Heart left ventricle (tissue), 16 donors: ENCODE results near the gene NFASC. TPM values are rescaled to one million over a fixed set of nuclear protein-coding genes. Genes with fewer than 3 reads are reported as not detected.

ENCODE experiments used
- ATAC-seq, 4 donors: fragments of 200-7000 bp; cut with Tn5 transposase; one replicate each; pipeline ENCODE4 v1.9.1; 2020 to 2022; ENCODE audit warnings: moderate library complexity in 4 of 4, mild to moderate bottlenecking in 3 of 4, moderate number of reproducible peaks in 1 of 4
- DNase-seq, 5 donors: peaks; one replicate each; pipeline ENCODE4 v3.0.0-alpha.2; 2020
- H3K27ac ChIP-seq, 12 donors: fragments of 200-600 bp; sonication (generic) in 4 of 12; one replicate each; pipeline versions ENCODE4 v1.5.0 to v1.8.0; 2016 to 2022; ENCODE audit warnings: mild to moderate bottlenecking in 2 of 12
- H3K27me3 ChIP-seq, 9 donors: fragments of 200-600 bp; sonication (generic) in 2 of 9; one replicate each; pipeline versions ENCODE4 v1.5.1 to v1.8.0; 2016 to 2022; ENCODE audit warnings: mild to moderate bottlenecking in 3 of 9
- H3K36me3 ChIP-seq, 9 donors: fragments of 200-600 bp; sonication (generic) in 2 of 9; one replicate each; pipeline versions ENCODE4 v1.5.0 to v1.8.0; 2018 to 2022; ENCODE audit warnings: mild to moderate bottlenecking in 2 of 9
- H3K4me1 ChIP-seq, 12 donors: fragments of 200-600 bp; sonication (generic) in 4 of 12; one replicate each; pipeline versions ENCODE4 v1.5.0 to v1.8.0; 2016 to 2022; ENCODE audit warnings: mild to moderate bottlenecking in 3 of 12
- H3K4me3 ChIP-seq, 12 donors: fragments of 200-600 bp; sonication (generic) in 4 of 12; one replicate each; pipeline versions ENCODE4 v1.5.0 to v1.8.0; 2017 to 2022; ENCODE audit warnings: mild to moderate bottlenecking in 9 of 12, moderate library complexity in 4 of 12
- H3K9me3 ChIP-seq, 12 donors: fragments of 200-600 bp; sonication (generic) in 4 of 12; one replicate each; pipeline versions ENCODE4 v1.5.0 to v1.8.0; 2016 to 2022; ENCODE audit warnings: mild to moderate bottlenecking in 1 of 12
- POLR2A ChIP-seq, 2 donors: fragments of 450-650 bp; IDR thresholded peaks; one replicate each; pipeline ENCODE4 v1.6.1; 2017; ENCODE audit warnings: antibody characterized with exemption in 2 of 2, mild to moderate bottlenecking in 2 of 2, moderate library complexity in 2 of 2
- WGBS, 4 donors: extraction: QIAGEN DNeasy Blood & Tissue Kit in 2 of 4; methylation state at CpG; one replicate each; pipeline versions ENCODE4 v1.1.5 to v1.1.7; 2013 to 2018; 5-methylcytosine and 5-hydroxymethylcytosine counted together
- intact Hi-C, 10 donors: fragments of 100-400 bp; cut with DNase I; formaldehyde crosslinking; loops; one replicate each; pipeline versions ENCODE4 v1.11.1 to v1.14.2; 2022
- polyA plus RNA-seq, 2 donors: library from polyadenylated mRNA; stranded (reverse); fragments of 200-250 nt; gene quantifications; one replicate each; pipeline ENCODE4 v1.2.3, GENCODE V29; 2013
- total RNA-seq, 9 donors: library from RNA; depleted of rRNA in 2 of 9; stranded (reverse); fragments of >200 nt in 2 of 9; fragmentation: NEBNext Ultra II Directional in 3 of 9; extraction: Animal tissue kit (Norgen Biotek cat#: 25700) in 3 of 9; gene quantifications; one replicate each; pipeline versions ENCODE4 v1.1.0 to v1.2.4, GENCODE V29; 2016 to 2023
- TF ChIP-seq, protein P1 (sequence below), 12 donors: fragments of 200-600 bp; sonication (generic) in 4 of 12; IDR thresholded peaks; one replicate each; pipeline versions ENCODE4 v1.5.0 to v1.8.0; 2018 to 2022; ENCODE audit warnings: antibody characterized with exemption in 12 of 12, mild to moderate bottlenecking in 5 of 12
- donor health status: ischemic (EF 13 %, LVEDD 7.1; RV severe dilation, severe dysfunction).
- donor health status: healthy with polysubstance abuse.
- donor health status: DM: no; HTN: yes; CAD: no.
- donor health status: DM: no; HTN: no; CAD: no.
- donor health status: ischemic (EF 25% LVEDD 6.9; RV normal size, moderate dysfunction).
- donor health status: ischemic (EF 25% LVEDD 5.7; RV mildly dilated, moderate dysfunction).
- donor health status: healthy.
- donor health status: DM: yes; HTN: yes; CAD: no.
- donor health status: ischemic (EF 35%, LVEDD 5.7; RV mildly dilated, moderate dysfunction).
- donor health status: nonischemic (EF 11% LVEDD 7.7; RV severe dilation, severe dysfunction).
- donor health status: DM: yes; HTN: yes; CAD: no.
- donor health status: PGD.
- donor health status: ischemic (EF 29% LVEDD 5.4; RV normal size, mild dysfunction).
- donor health status: nonischemic (EF 23%, LVEDD 6.1; RV moderate dilation, normal function).

The NFASC gene
- total and polyA plus RNA-seq, 11 donors = 2.5 to 14.6 (median 10.3) TPM

DNA sequence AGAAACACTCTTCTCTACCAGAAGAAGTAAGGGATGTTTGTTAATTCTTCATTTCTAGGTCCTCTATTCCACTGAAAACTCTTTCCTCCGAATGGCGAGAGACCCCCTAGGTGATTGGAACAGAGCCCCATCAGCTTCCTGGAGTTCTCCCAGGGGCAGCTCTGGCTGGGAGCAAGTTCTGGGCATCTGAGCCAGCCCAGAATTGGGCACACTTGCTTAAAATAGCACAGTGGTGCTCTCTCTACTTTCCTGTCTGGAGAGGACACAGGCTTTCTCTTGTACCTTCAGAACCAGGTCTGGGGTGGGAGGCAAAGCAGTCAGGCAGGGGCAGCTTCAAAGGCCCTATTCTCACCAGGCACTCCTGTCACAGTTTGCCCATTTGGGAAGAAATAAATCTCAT is 89.2 kb downstream of the NFASC start:
- Histone ChIP-seq H3K36me3 (peaks cover 0 to 42% (median 0%) of the 10 kb centered on the region in 9 donors), H3K4me1 (peaks cover 0 to 36% (median 8%) of the 10 kb centered on the region in 12 donors), H3K4me3 (no peak overlapping the region), H3K27ac (peak overlapping the region in 11 of 12 donors; percentile 46 to 91 (median 61)), H3K27me3 (no peaks in the 10 kb centered on the region), H3K9me3 (no peaks in the 10 kb centered on the region)
- intact Hi-C loops = loop anchor here in 1 of 10 donors (10.0 kb wide), 1 partner anchor 395 kb away; no protein-coding TSS in a partner anchor
- no peak for TF ChIP-seq POLR2A (IDR thresholded peaks at IDR 0.05)
- TF ChIP-seq, protein P1, sequence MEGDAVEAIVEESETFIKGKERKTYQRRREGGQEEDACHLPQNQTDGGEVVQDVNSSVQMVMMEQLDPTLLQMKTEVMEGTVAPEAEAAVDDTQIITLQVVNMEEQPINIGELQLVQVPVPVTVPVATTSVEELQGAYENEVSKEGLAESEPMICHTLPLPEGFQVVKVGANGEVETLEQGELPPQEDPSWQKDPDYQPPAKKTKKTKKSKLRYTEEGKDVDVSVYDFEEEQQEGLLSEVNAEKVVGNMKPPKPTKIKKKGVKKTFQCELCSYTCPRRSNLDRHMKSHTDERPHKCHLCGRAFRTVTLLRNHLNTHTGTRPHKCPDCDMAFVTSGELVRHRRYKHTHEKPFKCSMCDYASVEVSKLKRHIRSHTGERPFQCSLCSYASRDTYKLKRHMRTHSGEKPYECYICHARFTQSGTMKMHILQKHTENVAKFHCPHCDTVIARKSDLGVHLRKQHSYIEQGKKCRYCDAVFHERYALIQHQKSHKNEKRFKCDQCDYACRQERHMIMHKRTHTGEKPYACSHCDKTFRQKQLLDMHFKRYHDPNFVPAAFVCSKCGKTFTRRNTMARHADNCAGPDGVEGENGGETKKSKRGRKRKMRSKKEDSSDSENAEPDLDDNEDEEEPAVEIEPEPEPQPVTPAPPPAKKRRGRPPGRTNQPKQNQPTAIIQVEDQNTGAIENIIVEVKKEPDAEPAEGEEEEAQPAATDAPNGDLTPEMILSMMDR (IDR thresholded peaks at IDR 0.05) = no peak
- 32 to 60% (median 53%) methylated on average over 2 of the region's 2 CpGs for WGBS, 4 donors
- DNase-seq = peak in 3 of 5 donors; percentile 4 to 65 (median 45)
- peak; percentile 56 to 84 (median 78) for ATAC-seq

DNA sequence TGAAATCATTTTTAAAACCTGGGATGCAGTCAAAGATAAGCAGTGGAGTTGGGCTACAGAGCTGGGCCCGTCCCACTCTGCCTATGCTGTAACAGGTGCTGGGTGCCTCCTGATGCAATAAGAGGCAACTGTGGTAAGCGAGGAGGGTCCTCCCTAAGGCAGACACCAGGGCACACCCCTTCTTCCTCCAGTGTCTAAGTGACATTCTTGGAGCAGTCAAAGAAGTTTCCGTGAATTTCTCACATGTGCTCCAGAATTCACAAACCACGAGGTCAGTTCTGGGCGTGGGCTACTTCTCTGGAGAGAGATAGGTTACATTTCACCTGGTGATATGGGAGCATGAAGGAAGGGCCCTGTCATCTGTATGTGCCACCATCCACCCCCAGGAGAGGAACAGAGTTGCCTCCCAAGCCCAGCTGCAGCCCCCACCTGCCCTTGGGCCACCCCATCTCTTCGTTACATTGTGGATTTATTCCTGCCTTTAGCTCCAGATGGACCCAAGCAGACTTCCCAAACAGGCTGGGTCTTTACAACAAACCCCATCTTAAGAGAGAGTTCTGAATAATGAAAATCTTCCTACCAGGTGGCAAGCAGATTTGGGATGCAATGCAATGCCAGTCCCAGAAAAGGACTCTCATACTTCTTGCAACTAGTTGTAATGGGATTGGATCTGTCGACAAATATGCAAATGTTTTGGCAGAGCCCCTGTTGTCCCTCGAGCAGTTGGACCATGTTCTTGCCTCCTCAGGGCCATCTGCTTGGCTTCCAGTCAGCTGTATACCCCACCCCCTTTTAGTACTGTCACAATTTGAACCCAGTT is 89.9 kb downstream of the NFASC start:
- no peak overlapping the region for H3K4me3 ChIP-seq
- intact Hi-C loops = no loop called here
- H3K36me3 ChIP-seq = peaks cover 0 to 36% (median 0%) of the 10 kb centered on the region in 9 donors
- no peaks in the 10 kb centered on the region for H3K9me3 ChIP-seq
- no peak for ATAC-seq
- H3K4me1 ChIP-seq = peaks cover 0 to 36% (median 8%) of the 10 kb centered on the region in 12 donors
- 72 to 85% (median 81%) methylated on average over 8 of the region's 8 CpGs for WGBS, 4 donors
- H3K27me3 ChIP-seq = no peaks in the 10 kb centered on the region
- DNase-seq = peak in 1 of 5 donors; percentile 7
- TF ChIP-seq, protein P1 (IDR thresholded peaks at IDR 0.05) = no peak
- no peak for TF ChIP-seq POLR2A (IDR thresholded peaks at IDR 0.05)
- peak overlapping the region in 10 of 12 donors; percentile 48 to 91 (median 70) for H3K27ac ChIP-seq

DNA sequence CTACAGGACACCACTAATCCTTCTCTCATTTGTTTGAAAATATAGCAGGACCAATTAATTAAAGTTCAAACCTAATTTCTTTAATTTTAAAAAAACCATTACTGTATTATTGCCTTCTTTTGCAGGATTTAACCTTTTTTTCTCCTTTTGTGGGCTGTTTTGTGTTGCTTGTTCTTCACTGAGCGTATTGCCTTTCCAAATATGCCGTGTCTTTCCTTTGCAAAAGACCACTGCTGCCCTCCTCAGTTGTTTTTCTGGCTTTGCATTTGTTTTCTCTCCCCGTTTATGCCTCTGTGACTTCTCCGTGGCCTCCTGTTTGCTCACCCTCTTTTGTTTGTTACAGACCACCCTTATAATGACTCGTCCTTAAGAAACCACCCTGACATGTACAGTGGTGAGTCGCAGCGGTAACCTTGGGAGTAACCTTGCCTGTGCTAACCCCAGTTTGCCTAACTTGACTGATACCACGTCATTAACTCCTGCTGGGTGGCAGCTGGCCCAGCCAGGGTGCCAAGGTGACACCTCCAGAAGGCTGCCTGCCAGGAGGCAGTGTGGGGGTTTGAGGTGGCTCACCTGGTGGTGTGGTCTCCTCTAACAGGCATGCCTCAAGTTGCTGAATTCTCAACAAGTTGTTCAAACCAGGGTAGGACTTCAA is 91.2 kb downstream of the NFASC start:
- Histone ChIP-seq H3K9me3 (no peaks in the 10 kb centered on the region), H3K4me3 (no peak overlapping the region), H3K4me1 (peaks cover 0 to 36% (median 8%) of the 10 kb centered on the region in 12 donors), H3K27ac (peak overlapping the region in 1 of 12 donors; percentile 13), H3K27me3 (no peaks in the 10 kb centered on the region), H3K36me3 (peaks cover 0 to 33% (median 0%) of the 10 kb centered on the region in 9 donors)
- no peak for TF ChIP-seq POLR2A (IDR thresholded peaks at IDR 0.05)
- TF ChIP-seq, protein P1 (IDR thresholded peaks at IDR 0.05) = peak in 1 of 12 donors; percentile 12
- 47 to 59% (median 58%) methylated on average over 8 of the region's 8 CpGs for WGBS, 4 donors
- intact Hi-C loops = no loop called here
- DNase-seq (peak in 2 of 5 donors; percentile 37 to 68), ATAC-seq (peak in 1 of 4 donors; percentile 15)
